Activated T-helper 1 cell treated with Interleukin-2 at 50 U/mL for 16 hours (primary cell): Measurements from ENCODE around the gene ATP6V0A4.
A peak's percentile ranks its signal among the peaks of the same experiment; 100 is the strongest.
"Not testable (repeated sequence)": the region's sequence is repeated elsewhere in the genome, so short reads cannot be mapped to it uniquely, and the experiment has no call there.

ENCODE experiments used
- DNase-seq: peaks from one replicate; pipeline ENCODE4 v3.0.0-alpha.2; 2020; ENCODE audit warnings: low read depth

ATP6V0A4 gene

DNA sequence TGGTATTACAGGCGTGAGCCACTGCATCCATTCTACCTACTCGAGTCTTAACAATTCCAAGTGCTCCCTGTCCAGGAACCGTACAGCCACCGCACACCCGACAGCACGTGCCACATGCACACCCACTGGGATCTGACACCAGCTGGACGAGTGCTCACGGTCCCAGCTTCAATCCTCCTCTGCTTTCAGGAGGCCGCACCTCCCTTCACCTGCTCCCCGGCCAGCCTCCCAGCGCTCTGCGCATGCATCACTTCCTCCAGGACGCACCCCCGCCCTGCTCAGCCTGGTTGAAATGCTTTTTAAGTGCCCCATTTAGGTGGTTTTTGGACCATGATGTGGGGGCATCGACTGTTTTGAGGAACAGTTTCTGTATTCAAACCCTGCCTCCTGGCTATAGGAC is 47.5 kb downstream of the ATP6V0A4 start:
- no peak for DNase-seq

DNA sequence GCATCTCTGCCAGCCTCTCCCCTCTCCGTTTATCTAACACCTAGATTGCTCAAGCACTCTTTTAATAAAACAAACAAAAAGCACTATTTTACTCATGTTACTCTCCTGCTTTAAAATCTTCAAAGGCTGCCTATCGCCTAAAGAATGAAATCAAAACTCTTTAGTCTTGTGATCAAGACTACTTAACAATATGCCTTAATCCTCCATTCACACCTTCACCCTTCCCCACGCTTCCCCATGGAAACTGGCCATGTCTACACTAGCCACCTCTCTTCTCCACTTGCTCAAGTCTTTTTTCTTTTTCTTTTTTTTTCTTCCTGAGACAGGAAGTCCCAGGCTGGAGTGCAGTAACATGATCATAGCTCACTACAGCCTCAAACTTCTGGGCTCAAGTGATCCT is 48.0 kb downstream of the ATP6V0A4 start:
- DNase-seq = no peak

DNA sequence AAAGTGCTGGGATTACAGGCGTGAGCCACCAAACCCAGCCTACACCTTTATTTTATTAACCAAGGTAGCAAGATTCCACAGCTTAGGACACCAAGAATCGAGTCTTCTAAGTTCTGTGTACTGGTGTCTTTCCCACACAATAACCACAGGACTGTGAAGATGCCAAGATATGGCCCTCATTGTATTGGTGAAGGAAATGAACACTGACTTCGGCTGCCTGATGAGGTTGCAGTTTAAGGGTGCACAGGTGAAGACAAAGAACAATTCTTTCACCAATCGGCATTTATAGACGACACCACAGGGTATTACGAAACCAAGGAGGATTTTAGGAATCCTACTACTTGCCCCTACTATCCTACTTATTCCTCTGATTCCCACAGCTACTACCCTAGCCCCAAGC is 49.3 kb downstream of the ATP6V0A4 start:
- no peak for DNase-seq

DNA sequence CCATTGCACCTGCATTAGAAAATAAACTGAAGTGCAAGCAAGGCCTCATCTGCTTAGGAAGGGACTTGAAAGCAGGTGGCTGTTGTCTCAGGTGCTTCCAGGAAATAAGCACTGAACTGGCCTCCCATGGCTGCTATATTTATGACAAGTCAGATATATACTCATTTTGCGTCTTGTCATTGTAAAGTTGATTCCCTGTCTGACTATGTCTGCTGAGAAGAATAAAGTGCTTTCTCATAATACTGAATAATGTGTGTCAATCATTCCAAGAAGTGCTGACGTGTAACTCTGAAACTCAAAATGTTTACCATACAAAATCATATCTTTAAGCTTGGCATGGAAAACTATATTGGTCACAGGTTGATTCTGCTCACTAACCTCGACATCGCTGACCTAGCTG is 51.9 kb downstream of the ATP6V0A4 start:
- DNase-seq = no peak

DNA sequence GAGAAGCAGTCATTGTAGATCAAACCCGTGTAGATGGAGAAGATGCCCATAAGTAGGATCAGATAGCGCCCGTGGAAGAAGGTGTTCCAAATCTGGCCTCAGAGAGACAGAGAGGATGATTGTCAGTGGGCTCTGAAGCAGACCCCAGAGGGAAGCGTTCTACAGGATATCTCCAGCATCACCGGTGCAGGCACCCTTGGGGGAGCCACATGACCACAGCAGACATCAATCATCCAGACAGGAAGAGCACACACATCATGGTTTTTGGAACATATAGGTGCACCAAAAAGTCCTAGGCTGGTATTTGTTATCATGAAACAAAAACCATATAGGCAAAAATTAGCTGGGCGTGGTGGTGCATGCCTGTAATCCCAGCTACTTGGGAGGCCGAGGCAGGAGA is 52.8 kb downstream of the ATP6V0A4 start:
- no peak for DNase-seq

DNA sequence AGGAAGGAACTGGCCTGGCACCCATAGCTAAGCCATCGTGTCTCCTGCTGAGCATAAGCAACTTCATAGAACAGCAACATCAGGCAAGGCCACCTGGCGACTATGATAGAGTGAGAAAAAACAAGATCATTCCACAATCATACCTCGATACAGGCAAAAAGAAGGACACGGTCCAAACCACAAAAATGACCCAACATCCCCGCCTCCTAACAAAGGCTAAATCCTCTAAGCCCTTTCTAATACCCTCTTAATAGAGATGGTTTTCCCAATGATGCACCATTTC is 56.6 kb downstream of the ATP6V0A4 start:
- DNase-seq = no peak

DNA sequence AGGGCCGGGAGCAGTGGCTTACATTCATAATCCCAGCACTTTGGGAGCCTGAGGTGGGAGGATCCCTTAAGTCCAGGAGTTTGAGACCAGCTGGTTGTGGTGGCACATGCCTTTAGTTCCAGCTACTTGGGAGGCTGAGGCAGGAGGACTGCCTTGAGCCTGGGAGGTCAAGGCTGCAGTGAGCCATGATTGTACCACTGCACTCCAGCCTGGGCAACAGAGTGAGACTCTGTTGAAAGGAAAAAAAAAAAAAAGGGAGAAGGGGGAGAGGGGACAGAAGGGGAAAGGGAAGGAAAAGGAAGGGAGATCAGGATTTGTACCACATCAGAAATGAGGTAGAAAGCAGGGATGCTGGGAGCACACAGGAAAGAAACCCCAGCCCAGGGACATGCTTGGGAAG is 58.1 kb downstream of the ATP6V0A4 start:
- no peak for DNase-seq

DNA sequence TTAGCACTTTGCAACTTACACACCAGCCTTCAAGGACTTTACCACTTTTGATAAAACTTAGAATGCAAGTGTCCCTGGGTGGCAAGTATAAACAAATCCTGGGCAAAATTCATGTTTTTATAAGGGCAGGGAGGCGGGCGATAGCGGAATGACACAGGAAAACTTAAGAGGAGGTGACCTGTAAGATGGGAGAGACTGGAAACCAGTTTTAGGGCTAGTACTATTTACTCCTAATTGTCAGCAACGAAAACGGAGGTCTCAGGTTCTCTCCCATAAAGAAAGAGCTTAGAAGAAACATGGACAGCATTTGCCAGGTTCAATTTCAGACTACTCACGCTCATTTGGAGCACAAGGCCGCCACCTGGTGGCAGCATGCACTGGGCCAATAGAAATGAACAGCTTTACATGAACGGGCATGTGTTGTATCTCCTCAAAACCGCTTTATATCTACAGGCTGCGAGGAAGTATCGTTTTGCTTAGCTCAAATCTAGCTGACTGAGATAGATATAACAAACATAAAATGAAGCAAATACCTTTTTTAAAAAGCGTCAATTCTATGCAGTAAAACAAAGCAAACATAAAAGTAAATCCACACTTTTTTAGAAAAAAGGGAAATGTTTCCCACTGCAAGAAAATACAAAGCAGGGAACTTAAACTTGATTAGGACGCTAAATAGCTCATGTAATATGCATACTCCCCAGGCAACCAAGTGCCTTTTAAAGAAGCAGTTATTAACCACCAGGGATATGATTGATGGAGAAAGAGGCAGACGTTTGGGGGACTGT is 59.3 kb downstream of the ATP6V0A4 start:
- DNase-seq = peak; percentile 71

DNA sequence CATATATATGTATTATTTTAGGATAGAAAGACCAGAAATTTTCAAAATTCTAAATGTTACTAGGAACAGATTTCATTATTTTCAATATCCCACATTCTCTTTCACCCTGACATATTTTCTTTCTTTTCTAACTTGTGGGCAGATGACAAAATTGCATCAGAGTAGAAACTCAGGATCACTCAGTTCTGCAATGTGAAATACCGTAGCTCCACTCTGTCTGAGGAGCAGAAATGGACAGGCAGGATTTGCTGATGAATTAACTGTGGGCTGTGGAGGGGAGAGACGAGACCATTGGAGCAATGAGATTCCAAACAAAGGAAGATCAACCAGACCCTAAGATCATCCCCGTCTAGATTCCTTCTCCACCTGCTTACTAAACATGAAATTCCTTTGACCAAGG is 59.9 kb downstream of the ATP6V0A4 start:
- DNase-seq = no peak

DNA sequence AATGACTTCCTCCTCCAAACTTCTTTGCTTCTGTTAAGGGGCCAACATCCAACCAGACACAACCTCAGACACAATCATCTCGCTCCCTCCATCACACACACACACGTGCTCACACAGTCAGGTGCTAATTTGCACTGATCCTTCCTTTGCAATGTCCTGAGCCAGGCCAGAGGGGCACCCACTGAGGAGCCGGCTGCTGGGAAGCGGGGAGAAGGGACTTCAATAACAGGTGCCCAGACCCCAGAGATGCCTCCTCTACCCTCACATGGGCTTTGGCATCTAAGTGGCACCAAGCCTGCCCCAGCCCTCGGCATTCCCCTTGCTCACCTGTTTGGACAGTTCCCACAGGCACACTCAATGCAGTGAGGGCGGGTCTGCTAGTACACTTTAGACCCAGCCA is 62.6 kb downstream of the ATP6V0A4 start:
- DNase-seq = no peak

DNA sequence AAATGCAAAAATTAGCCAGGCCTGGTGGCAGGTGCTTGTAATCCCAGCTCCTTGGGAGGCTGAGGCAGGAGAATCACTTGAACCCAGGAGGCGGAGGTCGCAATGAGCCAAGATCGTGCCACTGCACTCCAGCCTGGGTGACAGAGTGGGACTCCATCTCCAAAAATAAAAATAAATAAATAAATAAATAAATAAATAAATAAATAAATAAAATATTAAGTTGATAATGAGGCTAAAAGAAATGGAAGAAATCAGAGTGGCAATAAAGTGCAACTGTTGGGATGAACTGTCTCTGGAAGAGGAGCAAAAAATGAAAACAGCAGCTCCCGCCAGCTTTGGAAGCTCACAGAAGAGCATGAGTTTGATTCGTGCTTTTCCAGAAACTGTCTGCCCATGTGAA is 66.3 kb downstream of the ATP6V0A4 start:
- DNase-seq = not testable (repeated sequence)

DNA sequence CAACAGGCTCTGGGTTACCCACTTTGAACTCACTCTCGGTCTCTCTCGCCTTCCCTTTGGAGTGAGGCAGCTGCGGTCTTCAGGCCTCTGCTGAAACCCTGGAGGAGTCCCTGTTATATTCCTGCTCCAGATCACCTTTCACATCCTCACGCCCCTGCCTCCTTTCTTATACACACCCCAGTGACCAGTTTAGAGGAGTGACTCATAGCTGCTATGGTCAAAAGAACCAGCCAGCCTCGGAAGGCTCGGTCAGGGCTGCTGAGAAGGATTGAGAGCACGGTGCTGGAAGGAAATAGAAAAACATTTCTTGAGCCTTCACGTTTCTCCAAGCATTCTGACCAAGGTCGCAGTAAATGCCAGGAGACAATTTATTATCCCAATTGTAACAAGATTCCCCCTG is 68.6 kb downstream of the ATP6V0A4 start:
- no peak for DNase-seq

DNA sequence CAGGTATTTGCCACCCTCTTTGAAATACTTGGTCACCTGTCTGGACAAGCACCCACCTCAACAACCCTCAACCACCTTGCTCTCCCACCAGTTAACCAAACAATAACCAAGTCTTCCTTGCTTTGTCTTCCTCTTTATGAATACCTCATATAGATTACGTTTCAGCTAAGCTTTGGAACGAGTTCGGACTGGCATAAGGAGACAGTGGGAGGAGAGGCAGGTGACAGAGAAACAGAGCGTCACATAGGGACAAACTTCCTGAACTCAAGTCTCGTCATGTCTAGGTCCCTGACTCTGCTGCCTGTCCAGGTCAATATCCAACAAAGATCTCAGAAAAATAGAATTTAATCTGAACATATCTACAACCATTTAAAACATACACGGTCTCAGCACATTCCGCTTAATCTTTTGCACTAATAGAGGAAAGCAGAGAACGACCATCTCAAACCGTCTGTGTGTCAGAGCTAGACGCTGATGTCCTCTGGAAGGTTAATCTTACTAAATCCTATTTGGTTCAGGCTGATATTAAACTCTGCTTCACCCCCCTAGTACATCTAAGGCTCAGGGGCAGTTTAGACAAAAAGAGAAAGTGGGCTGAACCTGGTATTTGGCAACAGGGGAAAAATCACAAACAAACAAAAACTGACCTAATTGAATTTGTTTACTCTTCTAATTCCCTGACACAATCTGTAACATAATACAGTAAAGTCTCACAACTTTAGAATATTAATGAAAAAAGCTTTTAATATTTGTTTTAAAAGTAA is 70.5 kb downstream of the ATP6V0A4 start:
- no peak for DNase-seq

DNA sequence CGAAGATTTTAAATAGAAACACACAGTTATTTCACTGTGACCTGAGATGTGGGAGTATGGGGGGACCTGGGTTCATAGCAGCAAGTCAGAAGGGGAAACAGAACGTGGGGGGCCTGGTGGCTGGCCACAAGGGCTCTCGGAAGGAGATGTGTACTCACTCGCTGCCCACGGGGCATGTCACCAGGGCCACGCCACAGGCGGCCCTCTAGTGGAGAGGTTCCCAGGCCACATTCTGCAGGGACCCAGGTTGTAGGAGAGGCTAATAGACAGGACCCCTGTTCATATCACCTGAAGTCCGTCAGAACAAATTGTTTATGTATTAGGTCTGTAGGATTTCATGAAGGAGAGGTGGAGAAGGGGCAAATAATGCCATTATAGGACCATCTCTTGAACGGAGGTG is 71.7 kb downstream of the ATP6V0A4 start:
- no peak for DNase-seq

DNA sequence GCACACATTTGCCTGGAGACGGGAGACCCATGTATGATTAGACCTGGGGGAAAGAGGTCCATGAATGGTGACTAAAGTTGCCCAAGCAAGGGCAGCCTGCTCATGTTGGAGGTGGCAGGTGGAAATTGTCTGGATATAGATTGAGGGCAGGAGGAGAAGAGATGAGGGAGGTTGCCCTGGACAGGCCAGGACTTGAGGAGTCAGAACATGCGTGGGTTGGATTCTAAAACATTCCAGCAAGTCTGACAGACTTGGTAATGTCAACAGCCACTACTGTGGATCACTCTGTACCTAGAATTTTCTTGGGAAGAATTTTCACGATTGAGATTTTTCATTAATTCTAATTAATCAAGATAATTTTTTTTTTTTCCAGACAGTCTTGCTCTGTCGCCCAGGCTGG is 77.7 kb downstream of the ATP6V0A4 start:
- DNase-seq = no peak

DNA sequence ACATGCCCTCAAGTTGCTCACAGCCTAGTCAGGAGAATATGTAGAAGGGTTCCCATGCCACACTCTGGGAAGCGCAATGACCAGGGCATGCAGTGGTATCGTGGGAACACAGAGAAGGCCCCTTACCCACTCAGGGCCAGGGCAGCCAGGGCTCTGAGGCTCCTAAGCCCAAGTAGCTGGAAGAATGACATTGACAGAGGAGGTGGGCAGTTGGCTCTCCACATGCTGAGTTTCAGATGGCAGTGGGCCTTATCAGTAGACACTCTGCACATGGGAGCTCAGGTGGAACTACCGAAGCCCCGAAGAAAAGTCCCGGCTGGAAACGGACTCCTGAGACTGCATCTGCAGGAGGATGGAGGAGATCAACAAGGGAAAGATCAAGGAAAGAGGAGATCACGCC is 81.1 kb downstream of the ATP6V0A4 start:
- no peak for DNase-seq

DNA sequence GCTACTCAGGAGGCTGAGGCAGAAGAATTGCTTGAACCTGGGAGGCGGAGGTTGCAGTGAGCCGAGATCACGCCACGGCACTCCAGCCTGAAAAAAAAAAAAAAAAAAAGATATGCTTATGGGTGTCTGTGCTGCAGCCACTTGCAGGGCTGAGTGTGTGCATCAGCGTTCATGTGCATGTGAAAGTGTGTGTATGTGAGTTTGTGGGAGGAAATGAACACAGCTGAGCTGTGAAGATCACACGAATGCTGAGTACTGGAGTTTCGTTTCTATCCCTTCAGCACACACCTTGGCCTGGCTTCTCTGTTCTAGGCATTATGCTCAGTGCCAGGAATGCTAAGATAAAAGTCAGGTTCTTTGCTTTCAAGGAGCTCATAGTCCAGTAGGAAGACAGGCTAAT is 84.8 kb downstream of the ATP6V0A4 start:
- DNase-seq = no peak

DNA sequence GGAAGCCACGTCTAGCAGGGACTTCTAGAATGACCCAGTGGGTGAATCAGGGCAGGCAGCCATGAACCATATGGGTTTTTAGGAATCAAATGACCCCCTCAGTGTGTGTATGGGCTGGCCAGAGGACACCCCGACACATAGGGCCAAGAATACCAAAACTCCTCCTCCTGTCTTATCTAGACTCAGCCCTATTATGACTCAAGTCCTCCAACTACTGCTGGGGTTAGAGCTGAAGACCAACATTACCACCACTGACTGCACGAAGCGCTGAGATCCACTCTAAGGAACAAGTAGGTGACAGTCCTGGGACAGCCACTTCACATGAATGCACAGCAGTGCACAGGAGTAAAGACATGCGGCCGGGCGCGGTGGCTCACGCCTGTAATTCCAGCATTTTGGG is 85.3 kb downstream of the ATP6V0A4 start:
- DNase-seq = no peak

DNA sequence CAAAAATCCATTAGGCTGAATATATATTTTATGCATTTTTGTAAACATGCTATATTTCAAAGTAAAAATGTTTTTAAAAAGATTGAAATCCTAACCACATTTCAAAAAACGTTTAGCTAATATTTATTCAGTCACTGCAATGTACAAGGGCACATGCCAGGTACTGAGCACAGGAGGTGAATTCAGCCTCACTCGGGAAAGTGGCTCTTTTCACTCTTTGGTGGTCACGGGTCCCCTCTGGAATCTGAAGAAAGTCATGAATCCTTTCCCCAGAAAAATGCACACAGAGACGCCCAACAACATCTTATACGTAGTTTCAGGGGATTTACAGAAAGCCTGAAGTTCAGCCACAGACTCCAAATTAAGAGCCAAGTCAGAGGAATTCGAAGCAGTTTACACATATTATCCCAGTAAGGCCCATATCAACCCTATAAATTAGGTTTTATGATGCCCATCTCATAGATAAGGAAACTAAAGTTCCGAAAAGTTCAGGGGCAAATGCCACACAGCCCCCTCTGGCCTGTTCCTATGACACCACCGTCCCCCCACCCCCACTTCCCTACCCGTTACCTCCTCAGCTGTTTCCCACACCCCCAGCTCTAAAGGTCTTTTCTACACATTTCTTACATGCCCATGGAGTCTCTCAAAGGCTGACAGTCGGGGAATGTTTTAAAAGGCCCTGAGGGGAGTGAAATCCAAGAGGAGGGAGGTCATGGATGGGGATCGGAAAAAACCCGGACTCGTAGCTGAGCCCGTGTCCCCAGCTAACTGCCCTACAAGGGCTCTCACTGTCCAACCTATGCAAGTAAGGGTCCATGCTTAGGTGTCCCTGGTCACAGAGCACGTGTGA is 87.2 kb downstream of the ATP6V0A4 start:
- DNase-seq = no peak

DNA sequence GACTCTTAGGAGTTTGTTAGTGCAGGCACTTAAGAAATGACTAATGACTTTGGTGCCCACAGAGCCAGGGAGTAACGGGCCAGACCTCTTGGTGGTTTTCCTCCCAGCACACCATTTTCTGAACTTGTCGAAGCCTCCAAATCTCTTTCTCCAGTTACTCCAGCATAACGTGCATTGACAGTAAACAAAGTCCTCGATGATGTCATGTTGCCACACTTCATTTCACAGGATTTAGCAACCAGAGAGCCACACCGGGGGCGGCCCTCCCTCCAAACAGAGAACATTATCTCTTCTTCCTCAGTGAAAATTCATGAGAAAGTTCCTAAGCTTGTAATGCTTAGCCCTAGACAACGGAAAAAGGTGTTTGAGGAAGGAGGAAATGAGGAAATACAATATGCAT is 92.8 kb downstream of the ATP6V0A4 start:
- no peak for DNase-seq

DNA sequence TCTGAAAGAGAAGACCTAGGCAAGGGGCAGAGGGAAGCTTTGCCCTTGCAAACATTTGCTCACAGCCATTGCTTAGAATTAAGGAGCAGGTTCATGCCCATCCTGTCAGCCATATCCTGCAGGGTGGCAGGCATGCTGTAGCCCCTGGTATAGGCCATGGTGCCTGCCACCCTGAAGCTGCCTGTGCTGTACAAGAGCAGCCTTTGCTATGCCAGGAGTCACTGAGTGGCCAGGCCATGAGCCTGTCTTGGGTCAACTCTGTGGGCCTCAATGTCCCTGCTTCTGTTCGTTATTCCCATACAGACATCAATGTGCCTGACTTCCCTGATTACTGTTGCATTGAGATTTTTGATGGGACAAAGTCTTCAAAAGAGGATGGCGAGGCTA is 96.5 kb downstream of the ATP6V0A4 start:
- DNase-seq = no peak

DNA sequence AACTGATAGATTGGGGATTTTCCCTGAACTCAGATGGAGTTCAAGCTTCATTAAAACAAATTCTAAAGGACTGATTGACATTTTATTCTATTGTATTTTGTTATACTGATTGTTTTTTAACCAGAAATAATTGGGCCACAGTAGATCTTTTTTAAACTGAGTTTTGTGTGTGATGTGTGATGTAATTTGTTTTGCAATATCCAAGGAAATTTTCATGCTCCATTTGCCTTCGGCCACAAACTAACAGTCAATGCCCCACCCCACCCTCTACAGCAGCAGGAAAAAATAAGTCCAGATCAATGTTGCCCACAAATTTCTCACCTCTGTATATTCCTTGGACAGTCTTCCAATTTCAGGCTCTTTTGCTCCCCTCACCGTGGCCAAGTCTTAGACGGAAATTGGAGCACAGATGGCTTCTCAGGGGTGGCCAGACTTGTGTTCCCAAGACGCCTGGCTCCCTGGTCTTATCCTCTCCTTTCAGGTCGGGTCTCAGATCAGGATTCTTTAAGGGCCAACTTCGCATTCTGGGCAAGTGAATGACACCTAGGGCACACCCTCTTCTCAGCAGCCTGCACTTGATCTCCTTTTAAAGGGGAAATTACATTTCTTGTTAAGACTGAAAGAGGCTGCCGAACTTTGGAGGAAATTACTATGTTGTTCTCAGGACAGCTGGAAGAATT is 97.0 kb downstream of the ATP6V0A4 start, which contains the start of gene SVOPL:
Gene SVOPL (minus strand): TSS at position 506 of the 680 bp plus-strand sequence. CDS start 22,317 bp downstream, outside the sequence.
- no peak for DNase-seq
